BJ (cell line): ENCODE results near the gene BRCC3. TPM values are rescaled to one million over a fixed set of nuclear protein-coding genes. Genes with fewer than 3 reads are reported as not detected.

ENCODE experiments used
- CTCF ChIA-PET: fragments of 350-600 bp; formaldehyde crosslinking; extraction: SDS; loops from one replicate; lab custom pipeline; 2021; ENCODE audit warnings: antibody characterized with exemption, inconsistent platforms; lab: Yijun Ruan, JAX
- POLR2A ChIA-PET: fragments of 300-600 bp; sonication (Branson Sonifier 250); formaldehyde crosslinking; extraction: SDS; loops from one replicate; lab custom pipeline; 2021; ENCODE audit warnings: antibody characterized with exemption; lab: Charles Lee
- DNase-seq: peaks from one replicate; pipeline ENCODE4 v3.0.0-alpha.2; 2011; ENCODE audit warnings: low read depth
- H3K27me3 ChIP-seq: 2 replicates; pipeline ENCODE4 v1.6.0; 2011; ENCODE audit warnings: low read length; ENCODE audit not compliant: control insufficient read depth, insufficient read depth
- H3K36me3 ChIP-seq: 2 replicates; pipeline ENCODE4 v1.5.1; 2011; ENCODE audit warnings: low read length; ENCODE audit not compliant: control insufficient read depth, insufficient read depth
- H3K4me3 ChIP-seq: 2 replicates; pipeline ENCODE4 v1.5.1; 2011; ENCODE audit warnings: low read depth, mild to moderate bottlenecking, control low read depth, low read length
- polyA plus RNA-seq: library from polyadenylated mRNA; depleted of rRNA; stranded (reverse); fragments of >200 nt; gene quantifications from 2 replicates; pipeline ENCODE4 v1.2.3, GENCODE V29; 2011
- TF ChIP-seq, protein P1 (sequence below): IDR thresholded peaks from 2 replicates; pipeline ENCODE4 v1.5.1; 2011; ENCODE audit warnings: low read depth, mild to moderate bottlenecking, control low read depth, inconsistent platforms, low read length, moderate library complexity; ENCODE audit not compliant: insufficient read depth

BRCC3 gene
- polyA plus RNA-seq, 1 experiment = 11.6 TPM

DNA sequence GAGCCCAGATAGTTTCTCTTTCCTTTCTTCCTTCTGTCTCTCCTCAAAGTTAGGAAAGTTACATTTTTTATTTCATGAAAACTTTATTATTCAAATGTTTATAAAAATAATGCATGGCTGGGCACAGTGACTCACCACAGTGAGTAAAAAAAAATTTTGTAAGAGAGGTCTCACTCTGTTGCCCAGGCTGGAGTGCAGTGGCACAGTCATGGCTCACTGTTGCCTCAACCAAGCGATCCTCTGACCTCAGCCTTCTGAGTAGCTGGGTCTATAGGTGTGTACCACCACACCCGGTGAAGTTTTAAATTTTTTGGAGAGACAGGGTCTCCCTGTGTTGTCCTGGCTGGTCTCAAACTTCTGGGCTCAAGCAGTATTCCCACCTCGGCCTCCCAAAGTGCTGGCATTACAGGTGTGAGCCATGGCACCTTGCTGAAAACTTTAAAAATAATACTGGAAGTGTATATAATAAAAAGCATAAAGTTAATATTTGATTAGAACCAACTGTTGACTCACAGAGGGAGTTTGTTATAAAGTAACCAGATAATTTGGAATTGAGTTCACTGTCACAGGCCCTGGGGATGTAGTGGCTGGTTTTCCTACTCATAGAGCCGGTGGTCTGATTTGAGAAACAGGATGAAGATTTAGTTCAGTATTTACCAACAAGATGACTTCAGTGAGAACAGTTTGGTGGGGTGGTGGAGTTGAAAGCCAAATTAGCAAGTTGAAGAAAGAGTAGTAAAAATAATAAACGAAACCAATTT, 18.4 kb upstream of the BRCC3 start:
- H3K4me3 ChIP-seq = no peak overlapping the region
- POLR2A ChIA-PET = no interaction called here
- H3K36me3 ChIP-seq = no peaks in the 10 kb centered on the region
- TF ChIP-seq, protein P1, sequence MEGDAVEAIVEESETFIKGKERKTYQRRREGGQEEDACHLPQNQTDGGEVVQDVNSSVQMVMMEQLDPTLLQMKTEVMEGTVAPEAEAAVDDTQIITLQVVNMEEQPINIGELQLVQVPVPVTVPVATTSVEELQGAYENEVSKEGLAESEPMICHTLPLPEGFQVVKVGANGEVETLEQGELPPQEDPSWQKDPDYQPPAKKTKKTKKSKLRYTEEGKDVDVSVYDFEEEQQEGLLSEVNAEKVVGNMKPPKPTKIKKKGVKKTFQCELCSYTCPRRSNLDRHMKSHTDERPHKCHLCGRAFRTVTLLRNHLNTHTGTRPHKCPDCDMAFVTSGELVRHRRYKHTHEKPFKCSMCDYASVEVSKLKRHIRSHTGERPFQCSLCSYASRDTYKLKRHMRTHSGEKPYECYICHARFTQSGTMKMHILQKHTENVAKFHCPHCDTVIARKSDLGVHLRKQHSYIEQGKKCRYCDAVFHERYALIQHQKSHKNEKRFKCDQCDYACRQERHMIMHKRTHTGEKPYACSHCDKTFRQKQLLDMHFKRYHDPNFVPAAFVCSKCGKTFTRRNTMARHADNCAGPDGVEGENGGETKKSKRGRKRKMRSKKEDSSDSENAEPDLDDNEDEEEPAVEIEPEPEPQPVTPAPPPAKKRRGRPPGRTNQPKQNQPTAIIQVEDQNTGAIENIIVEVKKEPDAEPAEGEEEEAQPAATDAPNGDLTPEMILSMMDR = no peak
- CTCF ChIA-PET = no interaction called here
- no peaks in the 10 kb centered on the region for H3K27me3 ChIP-seq
- no peak for DNase-seq

- TF ChIP-seq, protein P1 = no peak
- CTCF ChIA-PET = no interaction called here
- Histone ChIP-seq H3K4me3 (no peak overlapping the region), H3K27me3 (no peaks in the 10 kb centered on the region), H3K36me3 (no peaks in the 10 kb centered on the region)
- DNase-seq = no peak
- POLR2A ChIA-PET = no interaction called here
These were observed 17.7 kb upstream of the BRCC3 start for GRCh38 chrX:155053656-155054055.

DNA sequence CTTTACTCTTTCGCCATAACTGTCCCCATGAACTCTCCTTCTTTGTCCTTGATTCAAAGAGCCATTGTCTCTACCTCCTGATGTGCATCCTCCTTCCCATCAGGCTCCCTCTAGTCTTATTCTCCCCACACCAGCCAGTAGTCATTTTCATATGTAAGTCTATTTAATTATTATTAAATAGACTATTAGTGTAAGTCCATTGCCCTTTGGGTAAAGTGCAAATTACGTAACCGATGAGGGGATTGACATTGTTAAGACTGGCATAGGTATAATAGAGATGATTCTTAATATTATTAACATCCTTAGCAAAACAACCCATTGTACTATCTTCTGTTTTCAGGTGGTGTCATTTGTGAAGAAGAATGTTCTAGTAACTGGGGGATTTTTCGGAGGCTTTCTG, 17.1 kb upstream of the BRCC3 start:
- POLR2A ChIA-PET = no interaction called here
- Histone ChIP-seq H3K36me3 (no peaks in the 10 kb centered on the region), H3K4me3 (no peak overlapping the region), H3K27me3 (no peaks in the 10 kb centered on the region)
- no peak for DNase-seq
- CTCF ChIA-PET = no interaction called here
- TF ChIP-seq, protein P1 = no peak

GRCh38 chrX:155055494-155055893, 15.8 kb upstream of the BRCC3 start:
- POLR2A ChIA-PET = no interaction called here

DNA sequence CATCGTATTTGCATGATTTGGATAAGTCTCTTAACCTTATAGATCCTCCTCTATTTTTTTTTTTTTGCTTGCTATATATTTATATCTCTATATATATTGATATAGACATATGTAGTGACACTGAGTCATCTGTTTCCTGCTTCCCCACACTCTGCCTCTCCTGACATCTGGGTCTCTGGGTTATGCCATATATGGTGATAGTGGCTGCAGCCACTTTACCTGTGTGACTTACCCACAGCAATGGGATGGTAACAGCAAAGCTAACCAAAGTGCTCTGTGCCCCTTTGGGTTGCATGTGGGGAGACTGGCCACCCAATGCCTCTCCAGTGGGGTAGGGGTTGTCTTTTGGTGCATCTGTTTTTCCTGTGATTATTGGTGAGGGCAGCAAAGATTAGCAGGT, 14.8 kb upstream of the BRCC3 start:
- Histone ChIP-seq H3K4me3 (no peak overlapping the region), H3K27me3 (no peaks in the 10 kb centered on the region), H3K36me3 (no peaks in the 10 kb centered on the region; the same call in none of the 2 replicates)
- ChIA-PET POLR2A (no interaction called here), CTCF (interaction anchor here (0.8 to 1.6 kb wide), 4 partner anchors 8 to 39 kb away, joined by 5 to 7 read pairs (median 6); no protein-coding TSS in a partner anchor)
- no peak for DNase-seq
- TF ChIP-seq, protein P1 = no peak

More at GRCh38 chrX:155055494-155055893, 15.8 kb upstream of the BRCC3 start:
- DNase-seq = no peak
- H3K27me3 ChIP-seq = no peaks in the 10 kb centered on the region
- no peak overlapping the region for H3K4me3 ChIP-seq
- TF ChIP-seq, protein P1 = no peak
- CTCF ChIA-PET = no interaction called here
- H3K36me3 ChIP-seq = no peaks in the 10 kb centered on the region; the same call in 1 of the 2 replicates
